Measurements from ENCODE around the gene MR1.

Gene MR1

GRCh38 chr1:181108304-181108867 lies 74.6 kb downstream of the MR1 start:
- TF ChIP-seq CTCF (IDR thresholded peaks at IDR 0.05) = no peak
- no peak overlapping the region for H3K4me3 ChIP-seq
- DNase-seq (ENCODE audit: low spot score) = no peak
- no peak overlapping the region for H3K27ac ChIP-seq

- DNase-seq (ENCODE audit: low spot score) = no peak
- TF ChIP-seq CTCF (IDR thresholded peaks at IDR 0.05) = no peak
- Histone ChIP-seq H3K4me3 (no peak overlapping the region), H3K27ac (no peak overlapping the region)
Observed at GRCh38 chr1:181110013-181110412, 76.2 kb downstream of the MR1 start.

Measured in coronary artery (tissue), 2 donors.